Brain microvascular endothelial cell (primary cell): ENCODE results near the gene MARVELD3.
"Not testable (repeated sequence)": the region's sequence is repeated elsewhere in the genome, so short reads cannot be mapped to it uniquely, and the experiment has no call there.

ENCODE experiments used
- DNase-seq: peaks from one replicate; pipeline ENCODE4 v3.0.0-alpha.2; 2020
- H3K27ac ChIP-seq: fragments of 250-450 bp; sonication (Bioruptor Pico); 2 replicates; pipeline ENCODE4 v1.5.1; 2020; ENCODE audit warnings: mild to moderate bottlenecking, moderate library complexity
- H3K27me3 ChIP-seq: fragments of 250-450 bp; sonication (Bioruptor Pico); replicated peaks from 2 replicates; pipeline ENCODE4 v1.5.1; 2020; ENCODE audit warnings: mild to moderate bottlenecking
- H3K36me3 ChIP-seq: fragments of 250-450 bp; sonication (Bioruptor Pico); replicated peaks from 2 replicates; pipeline ENCODE4 v1.5.1; 2020; ENCODE audit warnings: mild to moderate bottlenecking
- H3K4me3 ChIP-seq: 2 replicates; pipeline ENCODE4 v1.5.1; 2011; ENCODE audit warnings: low read depth, mild to moderate bottlenecking, control low read depth, low read length, moderate library complexity
- CTCF ChIP-seq: IDR thresholded peaks from 2 replicates; pipeline ENCODE4 v1.5.1; 2011; ENCODE audit warnings: low read depth, mild to moderate bottlenecking, moderate library complexity, low read length, control low read depth, inconsistent platforms; ENCODE audit errors: missing control alignments
- in situ Hi-C: cut with HindIII; loops from 2 replicates; pipeline ENCODE4 v1.10.0; 2017; ENCODE audit warnings: low sequenced_read_pairs, low pct_ligation_motif_present

Gene MARVELD3

GRCh38 chr16:71600822-71601221 is 25.2 kb upstream of the MARVELD3 start:
- Histone ChIP-seq H3K36me3 (no peaks in the 10 kb centered on the region), H3K4me3 (no peak overlapping the region), H3K27me3 (no peaks in the 10 kb centered on the region), H3K27ac (no peak overlapping the region)
- no peak for TF ChIP-seq CTCF
- in situ Hi-C loops = no loop called here
- no peak for DNase-seq

- no peak for TF ChIP-seq CTCF
- in situ Hi-C loops = no loop called here
- H3K36me3 ChIP-seq = no peaks in the 10 kb centered on the region
Observed at GRCh38 chr16:71609066-71609465, 16.9 kb upstream of the MARVELD3 start.

GRCh38 chr16:71610447-71610846 is 15.5 kb upstream of the MARVELD3 start:
- no peak for DNase-seq

More at GRCh38 chr16:71609066-71609465, 16.9 kb upstream of the MARVELD3 start:
- Histone ChIP-seq H3K27me3 (no peaks in the 10 kb centered on the region), H3K4me3 (no peak overlapping the region), H3K27ac (no peak overlapping the region)
- DNase-seq = no peak

GRCh38 chr16:71610936-71611871 is 14.8 kb upstream of the MARVELD3 start:
- in situ Hi-C loops = no loop called here

More at GRCh38 chr16:71610447-71610846, 15.5 kb upstream of the MARVELD3 start:
- no peak overlapping the region for H3K27ac ChIP-seq
- no peaks in the 10 kb centered on the region for H3K36me3 ChIP-seq
- H3K4me3 ChIP-seq = no peak overlapping the region
- no peak for TF ChIP-seq CTCF
- in situ Hi-C loops = no loop called here
- no peaks in the 10 kb centered on the region for H3K27me3 ChIP-seq

GRCh38 chr16:71614956-71615355 is 11.0 kb upstream of the MARVELD3 start:
- DNase-seq, H3K4me3 ChIP-seq, in situ Hi-C loops, H3K36me3 ChIP-seq, H3K27me3 ChIP-seq, H3K27ac ChIP-seq: not testable (repeated sequence)

More at GRCh38 chr16:71610936-71611871, 14.8 kb upstream of the MARVELD3 start:
- Histone ChIP-seq H3K27ac (no peak overlapping the region), H3K4me3 (no peak overlapping the region), H3K27me3 (no peaks in the 10 kb centered on the region), H3K36me3 (no peaks in the 10 kb centered on the region)
- DNase-seq = peak; percentile 44
- peak; percentile 99 for TF ChIP-seq CTCF

- in situ Hi-C loops = no loop called here
- no peak for DNase-seq
- H3K36me3 ChIP-seq = no peaks in the 10 kb centered on the region
Observed at GRCh38 chr16:71618429-71618828, 7.6 kb upstream of the MARVELD3 start.

More at GRCh38 chr16:71618429-71618828, 7.6 kb upstream of the MARVELD3 start:
- TF ChIP-seq CTCF = no peak
- Histone ChIP-seq H3K4me3 (no peak overlapping the region), H3K27me3 (no peaks in the 10 kb centered on the region), H3K27ac (no peak overlapping the region)
